Stimulated activated naive CD8-positive, alpha-beta T cell treated with anti-CD3 and anti-CD28 coated beads, Interleukin-15, Interleukin-2, amounts not matched to agents 100 ng/mL and 50 ng/mL, for 24 hours (primary cell): ENCODE measurements around the gene ANKRD28.
A peak's percentile ranks its signal among the peaks of the same experiment; 100 is the strongest.
"Not testable (repeated sequence)": the region's sequence is repeated elsewhere in the genome, so short reads cannot be mapped to it uniquely, and the experiment has no call there.

Experiments used
- H3K27ac Mint-ChIP-seq: one replicate; pipeline ENCODE4 v1.8.0; 2021; ENCODE audit warnings: mild to moderate bottlenecking, mixed read lengths
- H3K27me3 Mint-ChIP-seq: one replicate; pipeline ENCODE4 v1.8.0; 2021; ENCODE audit warnings: mixed read lengths
- H3K36me3 Mint-ChIP-seq: one replicate; pipeline ENCODE4 v1.8.0; 2021; ENCODE audit warnings: low read depth, mixed read lengths
- H3K4me1 Mint-ChIP-seq: one replicate; pipeline ENCODE4 v1.8.0; 2021; ENCODE audit warnings: low read depth, mixed read lengths
- H3K4me3 Mint-ChIP-seq: one replicate; pipeline ENCODE4 v1.8.0; 2021; ENCODE audit warnings: mild to moderate bottlenecking, mixed read lengths
- H3K9me3 Mint-ChIP-seq: one replicate; pipeline ENCODE4 v1.8.0; 2021; ENCODE audit warnings: mixed read lengths

The ANKRD28 gene

DNA sequence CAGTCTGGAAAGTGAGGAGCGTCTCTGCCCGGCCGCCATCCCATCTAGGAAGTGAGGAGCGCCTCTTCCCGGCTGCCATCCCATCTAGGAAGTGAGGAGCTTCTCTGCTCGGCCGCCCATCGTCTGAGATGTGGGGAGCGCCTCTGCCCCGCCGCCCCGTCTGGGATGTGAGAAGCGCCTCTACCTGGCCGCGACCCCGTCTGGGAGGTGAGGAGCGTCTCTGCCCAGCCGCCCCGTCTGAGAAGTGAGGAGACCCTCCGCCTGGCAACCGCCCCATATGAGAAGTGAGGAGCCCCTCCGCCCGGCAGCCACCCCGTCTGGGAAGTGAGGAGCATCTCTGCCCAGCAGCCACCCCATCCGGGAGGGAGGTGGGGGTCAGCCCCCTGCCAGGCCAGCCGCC, 55.5 kb downstream of the ANKRD28 start:
- Mint-ChIP-seq H3K36me3 (peaks cover 78% of the 10 kb centered on the region), H3K4me1 (peaks cover 28% of the 10 kb centered on the region), H3K9me3 (peaks cover 37% of the 10 kb centered on the region)
- not testable (repeated sequence) for H3K27ac Mint-ChIP-seq, H3K4me3 Mint-ChIP-seq, H3K27me3 Mint-ChIP-seq

DNA sequence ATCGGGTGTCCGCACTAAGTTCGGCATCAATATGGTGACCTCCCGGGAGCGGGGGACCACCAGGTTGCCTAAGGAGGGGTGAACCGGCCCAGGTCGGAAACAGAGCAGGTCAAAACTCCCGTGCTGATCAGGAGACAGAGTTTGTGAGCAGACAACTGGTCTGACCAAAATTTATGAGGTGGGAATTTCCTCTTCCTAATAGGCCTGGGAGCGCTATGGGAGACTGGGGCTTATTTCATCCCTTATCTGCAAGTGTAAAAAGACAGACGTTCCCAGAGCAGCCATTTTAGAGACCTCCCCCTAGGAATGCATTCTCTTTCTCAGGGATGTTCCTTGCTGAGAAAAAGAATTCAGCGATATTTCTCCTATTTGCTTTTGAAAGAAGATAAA, 59.2 kb downstream of the ANKRD28 start:
- not testable (repeated sequence) for H3K27ac Mint-ChIP-seq, H3K4me3 Mint-ChIP-seq, H3K27me3 Mint-ChIP-seq, H3K4me1 Mint-ChIP-seq
- peaks cover 27% of the 10 kb centered on the region for H3K9me3 Mint-ChIP-seq
- H3K36me3 Mint-ChIP-seq: peaks cover 75% of the 10 kb centered on the region

DNA sequence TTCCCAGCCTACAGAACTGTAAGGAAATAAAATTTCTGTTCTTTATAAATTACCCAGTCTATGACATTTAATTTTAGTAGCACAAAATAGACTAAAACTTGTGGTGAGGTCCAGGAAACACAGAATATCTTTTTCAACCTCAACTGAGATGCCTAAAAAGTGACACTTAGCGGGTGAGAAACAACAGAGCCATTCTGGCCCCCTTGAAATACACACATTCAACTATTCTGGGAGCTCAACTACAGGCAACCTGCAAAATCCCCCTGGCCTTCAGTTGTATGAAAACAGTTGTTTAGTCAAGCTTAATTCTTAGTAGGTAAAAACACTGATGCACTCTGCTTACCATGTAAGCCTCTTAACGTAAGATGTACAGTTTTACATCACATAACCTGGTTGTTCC, 66.8 kb downstream of the ANKRD28 start:
- Mint-ChIP-seq H3K27ac (no peak overlapping the region), H3K36me3 (peaks cover 51% of the 10 kb centered on the region), H3K27me3 (no peaks in the 10 kb centered on the region), H3K4me1 (peaks cover 10% of the 10 kb centered on the region), H3K4me3 (no peak overlapping the region), H3K9me3 (no peaks in the 10 kb centered on the region)

DNA sequence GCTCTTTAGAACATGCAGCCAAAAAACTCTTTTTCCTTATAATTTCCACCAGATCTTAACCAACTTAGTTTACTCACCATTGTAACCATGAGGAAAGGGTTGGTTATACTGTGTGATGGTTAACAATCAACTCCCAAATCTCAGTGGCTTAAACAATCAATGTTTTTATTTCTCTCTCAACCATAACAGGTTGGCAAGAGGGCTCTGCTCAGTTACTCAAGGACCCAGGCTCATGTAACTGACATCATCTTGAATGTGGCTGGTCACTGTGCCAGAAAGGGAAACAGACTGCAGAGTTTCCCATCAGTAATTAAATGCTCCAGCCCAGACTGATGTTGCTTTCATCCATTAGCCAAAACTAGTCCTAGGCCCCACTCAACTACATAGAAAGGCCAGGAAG, 69.0 kb downstream of the ANKRD28 start:
- Mint-ChIP-seq H3K27ac (no peak overlapping the region), H3K4me3 (no peak overlapping the region), H3K27me3 (no peaks in the 10 kb centered on the region), H3K4me1 (peaks cover 17% of the 10 kb centered on the region), H3K36me3 (peaks cover 52% of the 10 kb centered on the region), H3K9me3 (no peaks in the 10 kb centered on the region)

DNA sequence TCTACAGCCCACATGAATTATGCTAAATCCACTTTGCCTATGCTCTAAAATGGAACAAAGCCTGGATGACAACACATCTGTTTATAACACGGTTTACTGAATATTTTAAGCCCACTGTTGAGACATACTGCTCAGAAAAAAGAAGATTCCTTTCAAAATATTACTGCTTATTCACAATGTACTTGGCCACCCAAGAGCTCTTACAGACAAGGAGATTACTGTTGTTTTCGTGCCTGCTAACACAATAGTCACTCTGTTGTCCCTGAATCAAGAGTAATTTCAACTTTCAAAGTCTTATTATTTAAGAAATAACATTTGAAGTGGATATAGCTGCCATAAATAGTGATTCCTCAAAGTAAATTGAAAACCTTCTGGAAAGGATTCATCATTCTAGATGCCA, 70.9 kb downstream of the ANKRD28 start:
- Mint-ChIP-seq H3K27me3 (no peaks in the 10 kb centered on the region), H3K36me3 (peaks cover 56% of the 10 kb centered on the region), H3K27ac (no peak overlapping the region), H3K4me3 (no peak overlapping the region), H3K4me1 (peaks cover 17% of the 10 kb centered on the region), H3K9me3 (no peaks in the 10 kb centered on the region)

DNA sequence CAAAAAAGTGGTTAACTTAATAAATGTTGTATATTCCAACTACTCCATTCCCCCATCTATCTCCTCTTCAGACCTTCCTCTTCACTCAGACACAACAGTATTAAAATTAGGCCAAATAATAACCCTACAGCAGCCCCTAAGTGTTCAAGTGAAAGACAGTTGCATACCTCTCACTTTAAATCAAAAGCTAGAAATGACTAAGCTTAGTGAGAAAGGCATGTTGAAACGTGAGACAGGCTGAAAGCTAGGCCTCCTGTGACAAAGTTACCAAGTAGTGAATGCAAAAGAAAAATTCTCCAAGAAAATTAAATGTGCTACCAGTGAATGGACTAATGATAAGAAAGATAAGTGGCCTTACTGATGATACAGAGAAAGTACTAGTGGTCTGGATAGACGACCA, 71.7 kb downstream of the ANKRD28 start:
- H3K4me1 Mint-ChIP-seq: peaks cover 17% of the 10 kb centered on the region
- peak overlapping the region; percentile 59 for H3K27ac Mint-ChIP-seq
- H3K27me3 Mint-ChIP-seq: no peaks in the 10 kb centered on the region
- no peaks in the 10 kb centered on the region for H3K9me3 Mint-ChIP-seq
- peaks cover 61% of the 10 kb centered on the region for H3K36me3 Mint-ChIP-seq
- H3K4me3 Mint-ChIP-seq: no peak overlapping the region

DNA sequence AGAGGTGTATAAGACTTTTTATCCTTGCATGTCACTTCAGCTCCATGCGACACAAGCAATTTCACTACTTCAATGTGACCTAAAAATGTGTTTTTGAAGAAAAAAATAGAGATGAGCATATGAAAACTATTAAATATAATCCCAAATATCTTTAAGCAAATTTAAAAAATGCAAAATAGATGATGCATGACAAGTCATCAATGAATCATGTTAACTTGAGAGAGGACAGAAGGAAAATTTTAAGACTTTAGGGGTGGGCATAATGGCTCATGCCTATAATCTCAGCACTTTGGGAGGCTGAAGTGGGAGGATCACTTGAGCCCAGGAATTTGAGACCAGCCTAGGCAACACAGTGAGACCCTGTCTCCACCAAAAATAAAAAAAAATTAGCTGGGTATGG, 73.3 kb downstream of the ANKRD28 start:
- Mint-ChIP-seq H3K27ac (no peak overlapping the region), H3K4me3 (no peak overlapping the region), H3K27me3 (no peaks in the 10 kb centered on the region), H3K36me3 (peaks cover 67% of the 10 kb centered on the region), H3K4me1 (peaks cover 17% of the 10 kb centered on the region), H3K9me3 (no peaks in the 10 kb centered on the region)

DNA sequence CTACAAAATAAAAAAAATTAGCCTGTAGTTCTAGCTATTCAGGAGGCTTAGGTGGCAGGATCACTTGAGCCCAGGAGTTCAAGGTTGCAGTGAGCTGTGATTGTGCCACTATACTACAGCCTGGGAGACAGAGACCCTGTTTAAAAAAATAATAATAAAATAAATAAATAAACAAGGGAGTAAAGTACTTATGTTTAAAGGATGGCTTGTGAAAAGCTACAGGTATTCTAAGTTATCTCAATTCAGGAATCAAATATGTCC, 74.2 kb downstream of the ANKRD28 start:
- no peak overlapping the region for H3K4me3 Mint-ChIP-seq
- no peaks in the 10 kb centered on the region for H3K9me3 Mint-ChIP-seq
- H3K36me3 Mint-ChIP-seq: peaks cover 65% of the 10 kb centered on the region
- no peak overlapping the region for H3K27ac Mint-ChIP-seq
- H3K27me3 Mint-ChIP-seq: no peaks in the 10 kb centered on the region
- peaks cover 17% of the 10 kb centered on the region for H3K4me1 Mint-ChIP-seq

DNA sequence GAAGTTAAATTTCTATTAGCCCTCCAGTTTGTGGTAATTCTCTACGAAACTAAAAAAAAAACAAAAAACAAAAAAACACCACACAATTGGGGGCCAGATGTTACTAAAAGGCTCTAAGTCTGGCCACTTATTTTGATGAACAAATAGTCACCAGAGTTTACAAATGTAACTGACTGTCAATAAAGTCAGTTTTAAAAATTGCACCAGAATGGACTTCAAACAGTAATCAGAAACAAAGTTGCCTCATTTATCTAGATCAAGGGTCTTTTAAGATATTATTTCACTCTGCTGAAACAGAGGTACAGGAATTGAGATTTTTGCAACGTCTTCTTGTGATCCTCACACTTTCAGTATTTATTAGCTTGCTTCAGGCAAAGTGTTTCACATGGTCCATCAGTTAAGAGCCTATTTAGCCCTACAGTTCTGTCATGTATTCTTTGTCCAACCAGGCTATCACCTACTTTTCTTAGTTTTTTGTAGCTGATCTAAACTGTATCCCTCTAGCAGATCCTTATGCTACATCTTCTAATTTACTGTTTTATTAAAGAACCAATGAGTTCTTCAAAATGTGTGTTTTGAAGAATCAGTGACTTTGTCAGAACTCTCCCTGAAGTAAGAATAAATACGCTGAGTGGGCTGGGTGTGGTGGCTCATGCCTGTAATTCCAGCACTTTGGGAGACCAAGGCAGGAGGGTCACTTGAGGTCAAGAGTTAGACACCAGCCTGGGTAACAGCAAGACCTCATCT, 74.7 kb downstream of the ANKRD28 start:
- Mint-ChIP-seq H3K27ac (no peak overlapping the region), H3K36me3 (peaks cover 65% of the 10 kb centered on the region), H3K9me3 (no peaks in the 10 kb centered on the region), H3K27me3 (no peaks in the 10 kb centered on the region), H3K4me3 (no peak overlapping the region), H3K4me1 (peaks cover 17% of the 10 kb centered on the region)

DNA sequence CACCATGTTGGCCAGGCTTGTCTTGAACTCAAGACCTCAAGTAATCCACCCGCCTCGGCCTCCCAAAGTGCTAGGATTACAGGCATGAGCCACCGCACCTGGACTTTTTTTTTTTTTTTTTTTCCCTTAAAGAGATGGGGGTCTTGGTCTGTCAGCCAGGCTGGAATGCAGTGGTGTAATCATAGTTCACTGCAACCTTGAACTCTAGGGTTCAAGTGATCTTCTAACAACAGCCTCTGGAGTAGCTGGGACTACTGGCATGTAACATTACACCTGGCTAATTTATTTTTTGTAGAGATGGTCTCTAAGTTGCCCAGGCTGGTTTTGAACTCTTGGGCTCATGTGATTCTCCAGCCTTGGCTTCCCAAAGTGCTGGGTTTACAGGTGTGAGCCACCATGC, 81.6 kb downstream of the ANKRD28 start:
- Mint-ChIP-seq H3K36me3 (peaks cover 48% of the 10 kb centered on the region), H3K27ac (no peak overlapping the region), H3K27me3 (no peaks in the 10 kb centered on the region), H3K4me3 (no peak overlapping the region), H3K4me1 (peaks cover 5% of the 10 kb centered on the region), H3K9me3 (no peaks in the 10 kb centered on the region)

DNA sequence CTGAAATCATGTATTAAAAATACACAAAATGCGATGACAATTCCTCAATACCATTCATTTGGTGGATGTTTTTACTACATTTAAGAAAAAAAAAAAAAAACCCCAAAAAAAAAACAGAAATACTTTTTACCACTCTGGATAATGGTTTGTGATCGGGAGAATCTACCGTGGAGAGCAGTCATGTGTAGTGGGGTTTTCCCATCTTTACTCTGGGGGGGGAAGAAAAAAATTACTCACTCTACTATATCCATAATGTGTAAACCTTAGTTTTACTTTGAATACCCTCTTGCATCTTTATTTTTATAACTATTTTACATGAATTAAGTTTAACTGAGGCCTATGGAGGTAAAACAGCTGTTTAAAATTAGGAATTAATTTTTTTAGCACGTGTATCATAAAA, 83.3 kb downstream of the ANKRD28 start:
- peaks cover 5% of the 10 kb centered on the region for H3K4me1 Mint-ChIP-seq
- no peaks in the 10 kb centered on the region for H3K27me3 Mint-ChIP-seq
- no peaks in the 10 kb centered on the region for H3K9me3 Mint-ChIP-seq
- peaks cover 49% of the 10 kb centered on the region for H3K36me3 Mint-ChIP-seq
- H3K4me3 Mint-ChIP-seq: no peak overlapping the region
- no peak overlapping the region for H3K27ac Mint-ChIP-seq

DNA sequence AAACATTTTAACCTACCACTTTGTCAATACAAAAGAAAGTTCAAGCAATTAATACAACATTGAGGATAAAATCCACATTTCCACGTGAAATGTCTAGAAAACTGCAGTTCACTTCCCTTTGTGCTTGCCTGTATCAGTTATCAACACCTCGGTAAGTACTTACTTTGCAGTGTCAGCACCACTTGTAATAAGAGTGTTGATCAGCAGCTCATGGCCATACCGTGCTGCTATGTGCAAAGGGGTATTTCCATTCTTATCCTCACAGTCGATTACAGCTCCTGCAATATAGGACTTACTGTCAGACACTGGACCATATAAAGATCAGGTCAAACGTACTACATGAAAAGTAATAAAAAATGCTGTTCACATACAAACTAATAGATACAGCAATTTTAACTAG, 84.4 kb downstream of the ANKRD28 start:
- no peaks in the 10 kb centered on the region for H3K27me3 Mint-ChIP-seq
- peaks cover 50% of the 10 kb centered on the region for H3K36me3 Mint-ChIP-seq
- no peak overlapping the region for H3K27ac Mint-ChIP-seq
- H3K4me3 Mint-ChIP-seq: no peak overlapping the region
- H3K9me3 Mint-ChIP-seq: no peaks in the 10 kb centered on the region
- H3K4me1 Mint-ChIP-seq: peaks cover 5% of the 10 kb centered on the region

DNA sequence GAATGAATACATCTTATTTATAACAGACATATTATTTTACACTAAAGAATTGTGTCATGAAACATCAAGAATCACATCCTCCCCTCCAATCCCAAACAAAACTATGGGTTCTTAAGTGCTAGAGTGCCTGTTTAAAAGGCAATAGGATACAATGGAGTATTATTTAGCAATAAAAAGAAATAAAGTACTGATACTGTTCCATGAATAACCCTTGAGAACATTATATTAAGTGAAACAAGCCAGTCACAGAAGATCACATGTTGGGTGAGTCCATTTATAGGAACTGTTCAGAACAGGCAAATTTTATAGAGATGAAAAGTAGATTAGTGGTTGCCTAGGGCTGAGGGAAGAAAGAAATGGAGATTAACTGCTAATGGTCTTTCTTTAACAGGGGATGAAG, 86.5 kb downstream of the ANKRD28 start:
- no peaks in the 10 kb centered on the region for H3K27me3 Mint-ChIP-seq
- peaks cover 7% of the 10 kb centered on the region for H3K9me3 Mint-ChIP-seq
- peaks cover 70% of the 10 kb centered on the region for H3K36me3 Mint-ChIP-seq
- H3K4me3 Mint-ChIP-seq: no peak overlapping the region
- H3K27ac Mint-ChIP-seq: no peak overlapping the region
- H3K4me1 Mint-ChIP-seq: peaks cover 5% of the 10 kb centered on the region

DNA sequence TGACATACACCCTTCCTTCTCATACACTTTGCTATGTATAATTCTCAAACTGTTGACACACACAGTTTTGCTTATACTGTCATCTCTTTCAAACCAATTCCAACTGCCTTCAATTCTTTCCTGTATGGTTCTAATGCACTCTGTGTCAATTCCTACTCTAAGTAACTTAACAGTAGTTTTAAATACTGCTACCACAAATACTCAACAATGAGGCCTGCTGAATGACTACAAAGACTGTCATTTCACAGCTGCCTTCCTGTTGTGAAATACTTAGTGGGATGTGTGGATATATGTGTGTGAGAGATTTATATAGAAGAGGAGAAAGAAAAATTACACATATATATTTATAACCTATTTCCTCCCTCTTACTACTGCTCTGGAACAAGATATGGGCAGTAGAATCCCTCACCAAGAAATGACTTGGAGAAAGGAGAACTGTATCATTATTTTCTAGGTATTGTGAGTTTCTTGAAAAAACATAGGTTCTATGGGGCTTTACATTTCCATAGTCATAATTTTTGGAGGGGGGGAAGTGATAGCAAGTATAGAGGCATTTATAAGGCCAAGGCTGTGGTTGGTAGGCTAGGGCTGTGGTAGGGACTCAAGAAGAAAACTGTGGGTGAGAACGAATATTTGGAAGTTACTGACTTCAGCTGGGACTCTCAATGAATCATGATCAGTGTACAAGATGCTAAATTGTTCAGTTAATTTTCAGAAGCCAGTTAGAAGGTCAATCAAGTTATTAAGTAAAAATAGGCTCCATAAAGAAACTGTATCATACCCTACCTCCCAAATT, 88.7 kb downstream of the ANKRD28 start:
- Mint-ChIP-seq H3K4me3 (no peak overlapping the region), H3K27ac (no peak overlapping the region), H3K4me1 (no peaks in the 10 kb centered on the region), H3K9me3 (peaks cover 7% of the 10 kb centered on the region), H3K27me3 (no peaks in the 10 kb centered on the region), H3K36me3 (peaks cover 79% of the 10 kb centered on the region)

DNA sequence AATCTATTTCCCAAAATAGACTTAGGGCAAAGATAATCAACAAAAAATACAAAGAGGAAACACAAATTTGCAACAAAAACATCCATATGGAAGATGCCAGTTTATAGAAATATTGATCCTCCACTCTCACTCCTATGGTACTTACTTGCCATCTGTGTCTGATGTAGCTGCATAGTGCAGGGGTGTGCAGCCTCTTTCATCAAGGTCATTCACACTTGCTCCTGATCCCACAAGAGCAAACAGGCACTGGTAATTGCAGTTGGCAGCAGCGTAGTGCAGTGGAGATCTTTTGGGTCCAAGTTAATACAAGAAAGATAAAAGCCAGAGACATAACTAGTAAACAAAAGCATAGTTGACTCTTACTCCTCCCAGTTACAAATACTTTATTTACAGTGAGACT, 90.0 kb downstream of the ANKRD28 start:
- Mint-ChIP-seq H3K36me3 (peaks cover 71% of the 10 kb centered on the region), H3K9me3 (peaks cover 7% of the 10 kb centered on the region), H3K27ac (no peak overlapping the region), H3K27me3 (no peaks in the 10 kb centered on the region), H3K4me3 (no peak overlapping the region), H3K4me1 (no peaks in the 10 kb centered on the region)

DNA sequence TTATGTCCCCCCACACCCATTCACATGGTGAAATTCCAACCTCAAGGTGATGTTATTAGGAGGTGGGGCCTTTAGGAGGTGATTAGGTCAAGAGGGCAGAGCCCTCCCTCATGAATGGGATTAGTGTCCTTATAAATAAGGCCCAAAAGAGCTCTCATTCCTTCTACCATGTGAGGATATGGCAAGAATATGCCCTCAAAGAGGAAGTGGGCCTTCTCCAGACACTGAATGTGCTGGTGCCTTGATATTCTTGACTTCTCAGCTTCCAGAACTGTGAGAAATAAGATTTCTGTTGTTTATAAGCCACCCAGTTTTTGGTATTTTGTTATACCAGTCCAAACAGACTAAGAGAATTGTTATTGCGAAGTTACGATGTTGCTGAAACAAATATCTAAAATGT, 94.4 kb downstream of the ANKRD28 start:
- H3K27me3 Mint-ChIP-seq: no peaks in the 10 kb centered on the region
- peaks cover 7% of the 10 kb centered on the region for H3K9me3 Mint-ChIP-seq
- no peaks in the 10 kb centered on the region for H3K4me1 Mint-ChIP-seq
- peak overlapping the region; percentile 23 for H3K27ac Mint-ChIP-seq
- no peak overlapping the region for H3K4me3 Mint-ChIP-seq
- H3K36me3 Mint-ChIP-seq: peaks cover 54% of the 10 kb centered on the region
